Skeletal muscle satellite cell (primary cell): Measurements from ENCODE around the gene CAPN14.
"Not testable (repeated sequence)": the region's sequence is repeated elsewhere in the genome, so short reads cannot be mapped to it uniquely, and the experiment has no call there.

Experiments
- H3K27me3 ChIP-seq: 2 replicates; pipeline ENCODE4 v1.7.0; 2013; ENCODE audit warnings: low read length; ENCODE audit not compliant: control insufficient read depth, insufficient read depth
- H3K36me3 ChIP-seq: 2 replicates; pipeline ENCODE4 v1.7.0; 2013; ENCODE audit warnings: mild to moderate bottlenecking, control low read depth, low read length; ENCODE audit not compliant: insufficient read depth
- H3K4me1 ChIP-seq: 2 replicates; pipeline ENCODE4 v1.7.0; 2013; ENCODE audit warnings: low read length; ENCODE audit not compliant: control insufficient read depth, insufficient read depth
- H3K4me2 ChIP-seq: 2 replicates; pipeline ENCODE4 v1.7.0; 2013; ENCODE audit warnings: mild to moderate bottlenecking, low read length
- H3K4me3 ChIP-seq: 2 replicates; pipeline ENCODE4 v1.7.0; 2013; ENCODE audit warnings: low read length
- H3K9ac ChIP-seq: 2 replicates; pipeline ENCODE4 v1.7.0; 2013; ENCODE audit warnings: mild to moderate bottlenecking, low read depth, low read length, moderate library complexity
- H3K9me3 ChIP-seq: replicated peaks from 2 replicates; pipeline ENCODE4 v1.7.0; 2013; ENCODE audit warnings: mild to moderate bottlenecking, control low read depth, low read length

CAPN14 gene

DNA sequence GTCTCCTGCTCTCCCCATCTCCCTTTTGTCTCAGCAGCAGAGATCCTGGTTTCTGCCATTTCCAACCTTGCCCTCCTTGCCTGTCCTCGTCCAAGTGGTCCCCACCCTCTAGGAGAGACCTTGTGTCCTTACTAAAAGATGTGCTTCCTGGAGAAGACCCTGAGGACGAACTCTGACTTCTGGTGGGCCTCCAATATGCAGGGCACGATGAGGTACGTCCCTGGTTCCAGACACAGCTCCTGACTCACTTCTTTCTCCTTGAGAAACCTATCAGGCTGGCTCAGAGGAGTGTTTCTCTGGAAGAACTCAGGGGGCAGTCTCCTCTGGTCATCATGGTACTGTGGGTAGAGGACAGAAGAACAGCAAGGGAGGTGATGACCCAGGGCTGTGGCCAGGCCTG, 28.2 kb downstream of the CAPN14 start:
- no peaks in the 10 kb centered on the region for H3K4me1 ChIP-seq
- H3K27me3 ChIP-seq = peaks cover 14% of the 10 kb centered on the region
- H3K4me3 ChIP-seq = no peak overlapping the region
- H3K4me2 ChIP-seq = no peak overlapping the region
- no peaks in the 10 kb centered on the region for H3K36me3 ChIP-seq
- H3K9ac ChIP-seq = no peak overlapping the region
- no peaks in the 10 kb centered on the region for H3K9me3 ChIP-seq

DNA sequence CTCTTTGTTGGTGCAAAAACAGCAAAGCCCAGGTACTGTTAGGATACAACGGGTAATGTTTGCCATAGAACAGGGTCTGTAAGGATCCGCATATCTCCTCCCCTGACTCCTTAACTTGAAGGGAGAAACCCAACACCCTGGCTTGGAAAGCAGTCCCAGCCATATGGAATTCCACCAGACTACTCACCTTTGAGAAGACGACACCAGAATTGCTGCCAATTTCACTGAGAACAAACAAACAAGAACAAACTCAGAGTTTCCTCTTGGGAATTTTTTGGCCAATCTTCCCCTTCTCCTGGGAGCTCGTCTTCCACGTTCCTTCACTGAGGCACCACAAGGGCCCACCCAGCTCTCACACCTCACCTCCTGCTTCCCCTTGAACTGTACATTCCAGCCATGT, 29.2 kb downstream of the CAPN14 start:
- Histone ChIP-seq H3K36me3 (no peaks in the 10 kb centered on the region), H3K27me3 (peaks cover 14% of the 10 kb centered on the region), H3K4me3 (no peak overlapping the region), H3K4me2 (no peak overlapping the region), H3K4me1 (no peaks in the 10 kb centered on the region), H3K9ac (no peak overlapping the region), H3K9me3 (no peaks in the 10 kb centered on the region)

DNA sequence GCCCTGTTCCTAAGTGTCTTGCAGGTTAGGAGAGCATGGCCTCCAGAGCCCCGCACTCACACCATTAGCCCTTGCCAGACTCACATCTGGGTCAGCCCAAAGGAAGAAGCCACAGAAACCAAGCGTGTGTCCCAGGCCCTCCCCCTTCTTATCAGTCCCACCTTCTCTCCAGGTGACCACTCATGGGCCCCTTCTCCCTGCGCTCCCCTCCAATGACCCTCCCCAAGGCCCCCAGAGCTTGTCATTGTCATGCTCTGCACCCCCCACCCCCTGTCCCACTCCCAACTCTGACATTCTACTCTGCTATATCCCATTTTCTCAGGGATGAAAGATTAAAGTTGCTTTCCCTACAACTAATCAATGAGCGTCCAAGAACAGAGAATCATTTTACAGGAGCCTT, 30.1 kb downstream of the CAPN14 start:
- Histone ChIP-seq H3K9me3 (no peaks in the 10 kb centered on the region), H3K27me3 (peaks cover 14% of the 10 kb centered on the region), H3K9ac (no peak overlapping the region), H3K4me2 (no peak overlapping the region), H3K36me3 (no peaks in the 10 kb centered on the region), H3K4me1 (no peaks in the 10 kb centered on the region), H3K4me3 (no peak overlapping the region)

DNA sequence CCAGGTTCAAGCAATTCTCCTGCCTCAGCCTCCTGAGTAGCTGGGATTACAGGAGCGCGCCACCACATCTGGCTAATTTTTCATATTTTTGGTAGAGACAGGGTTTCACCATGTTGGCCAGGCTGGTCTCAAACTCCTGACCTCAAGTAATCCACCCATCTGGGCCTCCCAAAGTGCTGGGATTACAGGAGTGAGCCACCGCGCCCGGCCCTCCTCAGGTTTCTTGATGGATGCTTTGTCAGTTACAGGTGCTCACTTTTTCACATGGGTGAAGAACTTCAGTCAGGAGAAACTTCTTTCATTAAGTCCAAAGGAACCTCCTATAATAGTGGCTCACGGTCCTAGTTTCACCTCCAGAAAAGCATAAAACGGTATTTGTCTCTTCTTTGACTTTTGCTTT, 33.3 kb downstream of the CAPN14 start:
- H3K4me3 ChIP-seq, H3K9ac ChIP-seq, H3K4me2 ChIP-seq, H3K4me1 ChIP-seq, H3K36me3 ChIP-seq, H3K9me3 ChIP-seq: not testable (repeated sequence)
- peaks cover 14% of the 10 kb centered on the region for H3K27me3 ChIP-seq

DNA sequence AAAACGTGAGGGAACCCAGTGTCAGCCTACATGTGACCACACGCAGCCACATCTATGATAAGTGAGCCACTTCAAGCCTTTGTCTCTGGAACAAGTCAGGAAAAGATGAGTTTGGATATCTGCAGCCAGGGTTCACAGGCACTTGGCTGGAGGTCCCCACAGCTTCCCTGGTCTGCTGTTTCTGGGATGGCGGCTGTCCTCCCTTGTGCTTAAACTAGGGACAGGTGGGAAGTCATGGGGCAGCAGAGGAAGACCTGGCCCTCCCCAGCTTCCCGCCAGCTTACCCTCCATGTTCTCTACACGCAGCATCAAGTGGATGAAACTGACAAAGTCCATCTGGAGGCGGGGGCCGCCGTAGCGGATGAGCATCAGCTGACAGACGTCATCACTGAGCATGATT, 40.6 kb downstream of the CAPN14 start:
- no peaks in the 10 kb centered on the region for H3K36me3 ChIP-seq
- H3K4me1 ChIP-seq = no peaks in the 10 kb centered on the region
- H3K27me3 ChIP-seq = peaks cover 15% of the 10 kb centered on the region
- no peaks in the 10 kb centered on the region for H3K9me3 ChIP-seq
- H3K9ac ChIP-seq = no peak overlapping the region
- no peak overlapping the region for H3K4me2 ChIP-seq
- no peak overlapping the region for H3K4me3 ChIP-seq

DNA sequence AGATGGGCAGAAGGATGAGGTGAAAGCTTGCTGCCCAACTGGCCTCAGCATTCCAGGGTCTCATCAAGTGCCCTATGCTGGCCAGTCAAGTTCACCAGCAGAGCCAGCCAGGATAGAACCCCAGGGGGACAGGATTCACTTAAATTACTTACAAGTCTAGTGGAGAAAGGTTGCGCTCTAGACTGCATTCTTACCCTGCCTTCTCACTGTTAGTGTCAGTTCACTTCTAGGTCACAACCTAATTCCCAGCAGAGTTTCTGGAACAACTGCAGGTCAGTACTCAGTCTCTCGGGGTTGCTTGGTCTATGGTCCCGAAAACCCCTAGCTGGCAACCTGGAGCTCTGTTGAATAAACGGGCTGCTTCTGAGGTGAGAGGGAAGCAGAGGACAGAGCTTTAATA, 46.2 kb downstream of the CAPN14 start:
- no peak overlapping the region for H3K4me3 ChIP-seq
- no peak overlapping the region for H3K4me2 ChIP-seq
- no peaks in the 10 kb centered on the region for H3K4me1 ChIP-seq
- no peaks in the 10 kb centered on the region for H3K36me3 ChIP-seq
- H3K9ac ChIP-seq = no peak overlapping the region
- H3K9me3 ChIP-seq = no peaks in the 10 kb centered on the region
- H3K27me3 ChIP-seq = peaks cover 24% of the 10 kb centered on the region

DNA sequence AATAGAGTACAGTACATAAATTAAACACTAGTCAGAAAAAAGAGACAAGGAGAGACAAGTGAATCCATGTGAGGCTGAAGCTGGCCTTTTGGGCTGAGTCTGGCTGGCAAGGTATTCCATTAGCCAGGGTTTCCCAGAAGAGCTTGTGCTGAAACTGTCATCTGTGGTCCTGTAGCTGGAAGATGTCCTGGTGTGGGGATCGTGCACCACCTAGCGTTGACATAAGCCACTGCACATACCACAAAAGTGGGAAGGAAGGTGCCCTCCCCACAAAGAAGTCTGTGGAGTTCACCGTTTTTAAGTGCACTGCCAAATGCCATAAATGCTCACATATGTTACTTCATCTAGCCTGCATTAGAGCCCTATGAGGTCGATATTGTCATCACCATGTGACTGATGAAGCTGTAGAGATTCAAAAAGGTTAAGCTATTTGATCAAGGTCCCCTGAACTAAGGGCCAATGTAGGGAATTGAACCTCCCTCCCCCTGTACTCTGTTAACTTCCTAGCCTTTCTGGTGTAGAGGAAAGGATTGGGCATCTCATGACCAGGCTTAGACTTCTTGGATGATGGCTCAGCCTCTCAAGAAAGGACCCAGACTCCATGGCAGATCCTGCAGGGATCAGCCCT, 47.1 kb downstream of the CAPN14 start:
- Histone ChIP-seq H3K4me1 (no peaks in the 10 kb centered on the region), H3K4me2 (no peak overlapping the region), H3K9ac (no peak overlapping the region), H3K9me3 (no peaks in the 10 kb centered on the region), H3K4me3 (no peak overlapping the region), H3K36me3 (no peaks in the 10 kb centered on the region), H3K27me3 (peaks cover 24% of the 10 kb centered on the region)

DNA sequence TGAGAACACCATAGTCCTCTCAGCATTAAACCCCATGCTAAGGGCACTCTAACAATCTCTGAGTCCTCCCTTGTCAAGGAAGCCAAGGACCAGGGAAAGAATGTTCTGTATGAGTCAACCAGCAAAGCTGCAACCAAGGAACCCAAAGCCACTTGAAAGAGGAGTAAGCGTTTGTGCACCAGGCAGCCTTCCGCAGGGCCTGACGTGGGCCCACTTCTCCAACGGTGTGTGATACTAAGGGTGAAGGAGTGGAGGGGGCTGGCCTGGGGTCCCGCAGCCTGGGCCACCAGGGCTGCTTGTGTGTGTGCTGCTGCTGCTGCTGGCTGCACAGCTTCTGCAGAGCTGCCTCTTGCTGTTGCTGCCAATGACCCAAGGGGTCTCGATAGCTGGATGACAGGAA, 49.0 kb downstream of the CAPN14 start:
- H3K4me2 ChIP-seq = no peak overlapping the region
- no peak overlapping the region for H3K9ac ChIP-seq
- H3K36me3 ChIP-seq = no peaks in the 10 kb centered on the region
- H3K9me3 ChIP-seq = no peaks in the 10 kb centered on the region
- H3K27me3 ChIP-seq = peaks cover 27% of the 10 kb centered on the region
- no peaks in the 10 kb centered on the region for H3K4me1 ChIP-seq
- no peak overlapping the region for H3K4me3 ChIP-seq

DNA sequence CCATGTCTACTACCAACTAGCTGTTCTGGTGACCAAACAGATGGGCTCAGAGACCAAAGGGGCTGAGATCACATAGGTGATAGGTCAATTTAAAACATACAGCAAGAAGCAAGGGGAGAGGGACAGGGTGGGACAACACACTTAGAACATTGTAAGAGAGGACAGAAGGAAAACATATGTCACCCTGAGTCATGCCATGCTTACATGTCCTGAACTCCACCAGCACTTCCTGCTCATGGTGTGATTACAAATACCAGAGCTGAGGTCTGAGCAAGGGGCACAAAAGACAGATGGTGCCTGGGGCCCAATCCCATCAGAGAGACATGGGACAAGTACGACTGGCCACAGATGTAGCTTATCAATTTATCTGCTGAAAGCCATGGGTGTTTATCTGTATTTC, 50.4 kb downstream of the CAPN14 start:
- H3K9ac ChIP-seq = no peak overlapping the region
- H3K4me1 ChIP-seq = no peaks in the 10 kb centered on the region
- H3K27me3 ChIP-seq = peaks cover 26% of the 10 kb centered on the region
- H3K36me3 ChIP-seq = no peaks in the 10 kb centered on the region
- H3K9me3 ChIP-seq = no peaks in the 10 kb centered on the region
- no peak overlapping the region for H3K4me2 ChIP-seq
- no peak overlapping the region for H3K4me3 ChIP-seq

DNA sequence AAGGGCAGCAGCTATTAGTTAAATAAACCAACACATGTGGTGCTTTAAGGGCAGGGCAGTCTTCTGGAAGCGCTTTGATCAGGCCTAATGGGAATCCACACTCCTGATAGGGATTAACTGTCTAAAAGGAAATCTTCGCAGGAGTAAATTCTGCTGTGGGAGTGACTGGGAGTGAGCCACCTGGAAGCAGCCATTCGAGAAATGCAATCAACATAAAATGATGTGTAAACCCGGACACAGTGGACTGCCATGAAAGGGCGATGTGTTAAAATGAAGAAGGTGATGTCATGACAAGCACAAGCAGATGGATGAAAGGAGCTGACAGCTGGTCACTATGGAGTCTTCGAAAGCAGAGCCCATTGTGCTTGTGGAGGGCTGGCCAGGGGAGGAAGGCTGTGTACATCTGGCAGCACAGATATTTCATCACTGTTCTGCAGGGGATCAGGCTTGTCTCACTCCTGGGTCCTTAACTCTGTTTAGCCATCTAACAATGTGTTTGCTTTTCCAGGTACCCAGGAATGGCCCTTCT, 54.2 kb downstream of the CAPN14 start:
- no peak overlapping the region for H3K9ac ChIP-seq
- H3K36me3 ChIP-seq = no peaks in the 10 kb centered on the region
- no peak overlapping the region for H3K4me2 ChIP-seq
- H3K9me3 ChIP-seq = no peaks in the 10 kb centered on the region
- peaks cover 38% of the 10 kb centered on the region for H3K27me3 ChIP-seq
- H3K4me1 ChIP-seq = no peaks in the 10 kb centered on the region
- no peak overlapping the region for H3K4me3 ChIP-seq

DNA sequence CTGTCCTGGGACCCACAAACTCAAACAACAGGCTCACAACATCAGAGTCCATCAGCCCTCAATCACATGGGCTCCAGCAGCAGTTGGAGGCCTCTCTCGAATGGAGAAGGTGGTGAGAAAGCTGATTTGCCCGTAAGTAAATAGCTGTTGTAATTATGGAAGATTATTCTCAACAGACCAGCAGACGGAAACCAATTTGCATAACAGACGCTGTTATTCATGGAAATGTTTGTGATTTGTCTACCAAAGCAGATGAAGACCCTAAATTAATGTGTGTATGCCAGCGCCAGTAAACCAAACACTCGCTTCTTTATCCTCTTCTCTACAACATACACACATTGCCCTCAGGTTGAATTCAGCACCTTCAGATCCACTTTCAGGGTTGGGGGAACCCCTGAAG, 55.7 kb downstream of the CAPN14 start:
- no peak overlapping the region for H3K4me2 ChIP-seq
- no peaks in the 10 kb centered on the region for H3K9me3 ChIP-seq
- peaks cover 41% of the 10 kb centered on the region for H3K27me3 ChIP-seq
- H3K36me3 ChIP-seq = no peaks in the 10 kb centered on the region
- H3K4me1 ChIP-seq = no peaks in the 10 kb centered on the region
- no peak overlapping the region for H3K4me3 ChIP-seq
- H3K9ac ChIP-seq = no peak overlapping the region

DNA sequence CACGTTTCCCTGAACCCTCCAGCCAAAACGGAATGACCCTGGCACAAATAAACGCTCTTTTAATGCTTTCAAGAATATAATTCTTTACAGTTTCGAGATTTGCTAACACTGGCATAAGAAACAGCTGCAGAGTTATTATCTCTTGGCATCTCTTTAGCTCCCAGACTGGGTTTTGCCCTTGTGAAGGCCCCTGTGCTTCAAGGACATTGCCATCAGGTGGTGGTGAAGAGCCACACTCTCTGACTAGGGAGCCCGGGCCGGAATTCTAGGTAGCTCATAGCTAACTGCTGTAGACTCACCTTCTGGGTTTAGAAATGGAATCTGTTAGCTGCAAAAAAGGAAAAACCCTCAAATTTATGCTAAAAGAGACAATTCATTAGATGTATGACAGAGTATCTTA, 65.8 kb downstream of the CAPN14 start:
- no peak overlapping the region for H3K4me3 ChIP-seq
- H3K4me1 ChIP-seq = no peaks in the 10 kb centered on the region
- no peaks in the 10 kb centered on the region for H3K36me3 ChIP-seq
- no peak overlapping the region for H3K4me2 ChIP-seq
- H3K27me3 ChIP-seq = peaks cover 8% of the 10 kb centered on the region
- no peak overlapping the region for H3K9ac ChIP-seq
- no peaks in the 10 kb centered on the region for H3K9me3 ChIP-seq
